Fibroblast of mammary gland (primary cell): ENCODE results near the gene RBFOX1.
A peak's percentile ranks its signal among the peaks of the same experiment; 100 is the strongest.

ENCODE experiments used
- DNase-seq: peaks from one replicate; pipeline ENCODE4 v3.0.0-alpha.2; 2010; ENCODE audit warnings: low read depth
- H3K4me3 ChIP-seq: 2 replicates; pipeline ENCODE4 v1.5.1; 2011; ENCODE audit warnings: low read depth, mild to moderate bottlenecking, low read length, moderate library complexity; ENCODE audit not compliant: control insufficient read depth
- TF ChIP-seq, protein P1 (sequence below): conservative IDR thresholded peaks from 2 replicates; pipeline ENCODE4 v1.5.1; 2011; ENCODE audit warnings: low read depth, low read length, inconsistent platforms; ENCODE audit not compliant: control insufficient read depth, insufficient read depth

Gene RBFOX1

DNA sequence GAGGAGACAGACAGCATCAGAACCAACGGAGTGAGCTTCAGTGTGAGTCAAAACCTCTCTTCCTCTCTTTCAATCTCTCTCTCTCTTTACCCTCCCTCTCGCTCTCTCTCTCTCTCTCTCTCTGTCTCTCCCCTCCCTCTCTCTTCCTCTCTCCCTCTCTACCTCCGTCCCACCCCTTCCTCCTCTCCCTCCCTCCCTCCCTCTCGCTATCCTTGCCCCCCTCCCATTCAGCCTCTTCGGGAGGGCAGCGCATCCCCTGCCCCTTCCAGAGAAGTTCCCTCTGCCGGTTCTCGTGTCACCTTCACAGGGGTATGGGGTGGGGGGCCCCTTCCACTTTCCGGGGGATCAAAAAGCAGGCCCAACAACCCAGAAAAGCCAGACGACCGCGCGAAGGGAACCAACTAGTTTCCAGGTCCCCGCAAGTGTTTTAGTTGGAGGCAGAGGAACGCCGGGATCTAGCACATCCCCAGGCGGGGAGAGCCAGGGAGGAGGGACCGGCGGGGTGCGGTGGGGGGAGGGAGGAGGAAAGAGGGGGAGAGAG lies 28.9 kb upstream of the RBFOX1 start:
- TF ChIP-seq, protein P1, sequence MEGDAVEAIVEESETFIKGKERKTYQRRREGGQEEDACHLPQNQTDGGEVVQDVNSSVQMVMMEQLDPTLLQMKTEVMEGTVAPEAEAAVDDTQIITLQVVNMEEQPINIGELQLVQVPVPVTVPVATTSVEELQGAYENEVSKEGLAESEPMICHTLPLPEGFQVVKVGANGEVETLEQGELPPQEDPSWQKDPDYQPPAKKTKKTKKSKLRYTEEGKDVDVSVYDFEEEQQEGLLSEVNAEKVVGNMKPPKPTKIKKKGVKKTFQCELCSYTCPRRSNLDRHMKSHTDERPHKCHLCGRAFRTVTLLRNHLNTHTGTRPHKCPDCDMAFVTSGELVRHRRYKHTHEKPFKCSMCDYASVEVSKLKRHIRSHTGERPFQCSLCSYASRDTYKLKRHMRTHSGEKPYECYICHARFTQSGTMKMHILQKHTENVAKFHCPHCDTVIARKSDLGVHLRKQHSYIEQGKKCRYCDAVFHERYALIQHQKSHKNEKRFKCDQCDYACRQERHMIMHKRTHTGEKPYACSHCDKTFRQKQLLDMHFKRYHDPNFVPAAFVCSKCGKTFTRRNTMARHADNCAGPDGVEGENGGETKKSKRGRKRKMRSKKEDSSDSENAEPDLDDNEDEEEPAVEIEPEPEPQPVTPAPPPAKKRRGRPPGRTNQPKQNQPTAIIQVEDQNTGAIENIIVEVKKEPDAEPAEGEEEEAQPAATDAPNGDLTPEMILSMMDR = no peak
- H3K4me3 ChIP-seq = no peak overlapping the region
- no peak for DNase-seq

DNA sequence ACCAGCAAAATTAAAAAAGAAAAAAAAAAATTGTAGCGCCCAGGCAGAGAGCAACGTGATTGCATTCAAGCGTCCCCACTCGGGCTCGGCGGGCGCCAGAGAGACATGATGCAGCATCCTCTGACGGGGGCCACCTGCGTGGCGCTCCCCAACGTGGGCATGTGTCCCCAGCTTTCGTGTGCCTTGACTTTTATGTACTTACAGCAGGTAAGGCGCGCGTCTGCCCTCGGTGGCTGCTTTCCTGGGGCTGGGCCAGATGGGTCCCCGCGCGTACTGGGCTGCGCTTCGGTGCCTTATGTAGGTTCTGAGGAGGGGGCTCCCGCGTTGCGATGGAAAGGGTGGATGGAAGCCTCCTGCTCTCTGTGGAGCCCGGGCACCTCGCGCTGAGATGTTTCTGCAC lies 28.4 kb upstream of the RBFOX1 start:
- TF ChIP-seq, protein P1 = no peak
- H3K4me3 ChIP-seq = no peak overlapping the region
- no peak for DNase-seq

DNA sequence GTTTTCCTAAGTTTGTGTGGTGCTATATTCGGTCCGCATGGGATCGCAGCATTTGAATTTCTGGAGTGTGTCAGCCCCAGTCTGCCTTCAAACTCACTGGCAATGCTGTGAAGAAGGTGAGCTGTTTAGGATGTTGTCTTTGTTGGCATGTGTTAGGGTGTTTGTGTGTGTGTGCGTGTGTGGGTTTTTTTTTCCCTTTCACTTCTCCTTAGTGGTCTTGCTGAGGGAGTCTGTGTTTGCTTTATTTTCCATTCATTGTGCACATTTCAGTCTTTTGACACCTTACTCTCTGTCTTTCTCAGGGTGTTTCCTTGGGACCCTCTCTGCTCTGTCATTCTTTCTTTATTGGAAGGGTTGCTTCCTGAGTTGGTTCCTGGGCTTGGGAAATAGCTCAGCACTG lies 27.7 kb upstream of the RBFOX1 start:
- no peak overlapping the region for H3K4me3 ChIP-seq
- TF ChIP-seq, protein P1 = no peak
- DNase-seq = no peak

DNA sequence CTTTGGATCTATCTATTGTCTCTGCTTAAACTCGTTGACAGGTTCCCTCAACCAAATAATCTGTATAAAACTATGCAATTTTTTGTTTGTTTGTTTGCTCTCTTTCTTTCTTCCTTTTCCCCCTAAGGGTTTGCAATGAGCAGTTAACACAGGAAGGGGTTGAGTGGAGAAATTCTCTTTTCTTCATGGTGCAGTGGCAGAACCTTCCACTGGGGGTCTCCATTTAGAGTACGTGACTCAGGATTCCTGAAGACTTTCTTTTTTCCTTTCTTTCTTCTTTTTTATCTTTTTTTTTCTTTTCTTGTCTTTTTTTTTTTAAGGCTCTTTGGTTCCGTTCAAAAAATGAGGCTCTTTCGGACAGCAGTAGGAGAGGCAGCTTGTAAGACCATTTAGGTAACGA lies 19.5 kb upstream of the RBFOX1 start:
- no peak for DNase-seq
- no peak overlapping the region for H3K4me3 ChIP-seq
- TF ChIP-seq, protein P1 = peak; percentile 13

DNA sequence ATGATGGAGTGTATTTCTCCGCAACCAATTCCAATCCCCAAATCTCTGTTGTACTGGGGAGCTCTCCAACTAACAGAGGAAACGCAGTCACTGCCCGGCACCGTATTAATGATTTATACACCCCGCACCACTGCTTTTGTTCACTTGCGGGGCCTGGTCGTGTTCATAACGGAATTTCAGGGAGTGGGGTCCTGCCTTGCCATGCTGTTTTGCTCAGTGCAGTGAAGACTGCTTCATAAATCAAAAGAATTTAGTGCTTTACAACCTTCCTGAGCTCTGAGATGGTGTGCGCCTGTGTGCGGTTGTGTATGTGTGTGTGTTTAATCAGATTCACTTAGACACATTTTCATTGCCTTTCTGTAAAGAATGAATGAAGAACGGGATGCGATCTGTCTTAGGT lies 18.5 kb upstream of the RBFOX1 start:
- no peak overlapping the region for H3K4me3 ChIP-seq
- DNase-seq = no peak
- TF ChIP-seq, protein P1 = no peak

DNA sequence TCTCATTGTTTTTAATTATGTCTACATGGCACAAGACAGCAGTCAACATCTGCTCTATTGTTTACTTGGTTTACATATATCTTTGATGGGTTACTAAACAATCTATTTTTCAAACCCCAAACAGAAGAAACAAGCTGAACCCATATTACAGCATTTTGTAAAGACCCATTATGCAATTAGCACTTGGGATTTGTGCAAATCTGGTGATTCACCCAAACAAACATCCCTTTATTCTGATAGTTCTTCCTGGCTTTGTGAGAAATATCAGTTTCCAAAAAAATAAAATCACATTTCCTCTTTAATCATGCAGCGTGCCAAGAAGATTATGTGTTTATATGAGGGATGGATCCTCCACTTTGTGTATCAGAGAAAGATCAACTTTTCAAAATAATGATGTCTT lies 16.8 kb upstream of the RBFOX1 start:
- H3K4me3 ChIP-seq = no peak overlapping the region
- no peak for DNase-seq
- TF ChIP-seq, protein P1 = no peak
